Measurements from ENCODE around the gene LRRC10B. TPM values are rescaled to one million over a fixed set of nuclear protein-coding genes. Genes with fewer than 3 reads are reported as not detected.
A peak's percentile ranks its signal among the peaks of the same experiment; 100 is the strongest.

Gene LRRC10B
- total and polyA plus RNA-seq, 2 of the 8 experiments (the other 6 are each of a cell fraction or from before 2014, with no cell fraction given): 0.47 to 0.71 TPM

DNA sequence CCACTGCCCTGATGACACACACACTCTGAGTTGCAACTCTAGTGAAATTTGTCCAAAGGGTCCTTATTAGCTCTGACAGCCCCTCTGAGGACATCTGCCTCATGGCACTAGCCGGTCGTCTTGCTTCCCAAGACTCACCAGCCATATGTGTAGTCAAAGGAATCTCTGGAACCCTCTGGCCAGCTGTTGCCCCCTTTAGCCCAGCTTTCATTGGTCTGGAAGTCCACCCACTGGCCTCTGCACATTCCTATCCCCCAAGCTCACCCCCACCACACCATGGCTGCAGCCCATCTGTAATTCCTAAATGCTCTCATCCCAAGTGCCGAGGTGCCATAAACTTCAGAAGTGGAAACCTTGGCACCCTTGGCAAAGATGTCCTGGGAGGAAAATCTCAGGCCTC, 48.1 kb downstream of the LRRC10B start:
- ChIA-PET CTCF (ENCODE audit: partially characterized antibody) (interaction anchor here (0.8 to 23.7 kb wide), 14 partner anchors 7 to 94 kb away, joined by 3 to 330 read pairs (median 6); no protein-coding TSS in a partner anchor), POLR2A (ENCODE audit: partially characterized antibody) (interaction anchor here (0.9 kb wide), 1 partner anchor 10 kb away, joined by 3 read pairs; no protein-coding TSS in a partner anchor)
- Histone ChIP-seq H3K4me3 (ENCODE audit: extremely low read depth in 1 of 4, insufficient read depth in 2 of 4, low read depth in 3 of 4, low read length in 4 of 4) (no peak overlapping the region), H2BK5ac (ENCODE audit: low read depth, low read length) (no peak overlapping the region), H3K18ac (ENCODE audit: extremely low read depth, low read length) (no peak overlapping the region), H3K27me3 (replicated peaks in 1 of 4; ENCODE audit: control insufficient read depth in 3 of 4, extremely low read depth in 1 of 4, insufficient read depth in 3 of 4, low read length in 3 of 4) (peaks cover 0 to 21% (median 20%) of the 10 kb centered on the region in 4 experiments; a peak in 6 of 7 replicates), H3K4ac (replicated peaks; ENCODE audit: insufficient read length, low read depth, low read length) (no peak overlapping the region), H2BK120ac (replicated peaks; ENCODE audit: low read depth, low read length) (no peak overlapping the region), H3K36me3 (ENCODE audit: control insufficient read depth in 2 of 4, insufficient read depth in 4 of 4, low read length in 3 of 4) (no peaks in the 10 kb centered on the region), H3K79me2 (ENCODE audit: control insufficient read depth in 1 of 2, insufficient read depth in 2 of 2, low read length in 2 of 2) (no peaks in the 10 kb centered on the region), H2BK20ac (ENCODE audit: low read length) (no peak overlapping the region), H2AFZ (ENCODE audit: low read length) (no peak overlapping the region), H3K4me1 (replicated peaks in 1 of 4; ENCODE audit: control insufficient read depth in 3 of 4, insufficient read depth in 4 of 4, low read length in 3 of 4) (peaks cover 0 to 27% (median 14%) of the 10 kb centered on the region in 4 experiments; a peak in 4 of 7 replicates), H3K23ac (ENCODE audit: insufficient read length) (no peak overlapping the region), H3K9me3 (ENCODE audit: insufficient read depth in 2 of 2, low read depth in 1 of 2, low read length in 1 of 2) (no peaks in the 10 kb centered on the region), H3K23me2 (ENCODE audit: low read depth, low read length) (peaks cover 9% of the 10 kb centered on the region), H4K8ac (ENCODE audit: extremely low read depth, insufficient read depth, low read length) (no peak overlapping the region), H4K20me1 (replicated peaks in 1 of 2; ENCODE audit: control insufficient read depth in 1 of 2, insufficient read depth in 2 of 2, low read length in 2 of 2) (peaks cover 4 to 18% of the 10 kb centered on the region in 2 experiments), H2AK5ac (ENCODE audit: low read depth, low read length) (no peak overlapping the region), H3K56ac (replicated peaks; ENCODE audit: insufficient read length, low read depth, low read length) (no peak overlapping the region), H4K91ac (replicated peaks; ENCODE audit: insufficient read length, low read length) (no peak overlapping the region), H2BK12ac (ENCODE audit: low read depth, low read length) (no peak overlapping the region), H3K4me2 (ENCODE audit: insufficient read depth in 1 of 2, low read depth in 2 of 2, low read length in 2 of 2) (no peak overlapping the region; a peak in 1 of 4 replicates), H3K79me1 (ENCODE audit: low read depth, low read length) (no peaks in the 10 kb centered on the region), H4K5ac (ENCODE audit: insufficient read length, low read depth, low read length) (no peak overlapping the region), H3K27ac (ENCODE audit: low read depth, low read length) (no peak overlapping the region), H2BK15ac (ENCODE audit: low read length) (peak overlapping the region; percentile 81; the same call in 1 of the 2 replicates), H3K14ac (ENCODE audit: insufficient read length) (no peak overlapping the region), H3K9ac (replicated peaks in 1 of 4; ENCODE audit: extremely low read depth in 1 of 4, low read depth in 3 of 4, low read length in 3 of 4) (no peak overlapping the region)
- no peak for FAIRE-seq
- WGBS, 2 experiments (ENCODE audit: extremely low coverage in 1 of 2, insufficient coverage in 1 of 2, insufficient read length in 1 of 2, insufficient replicate concordance in 2 of 2, low coverage in 1 of 2, low lambda C conversion rate in 2 of 2, missing lambda C conversion rate in 1 of 2): 87% methylated on average over 3 of the region's 3 CpGs; no CpG with 5 or more reads in 1 of the 2 experiments
- TF ChIP-seq, protein P1, sequence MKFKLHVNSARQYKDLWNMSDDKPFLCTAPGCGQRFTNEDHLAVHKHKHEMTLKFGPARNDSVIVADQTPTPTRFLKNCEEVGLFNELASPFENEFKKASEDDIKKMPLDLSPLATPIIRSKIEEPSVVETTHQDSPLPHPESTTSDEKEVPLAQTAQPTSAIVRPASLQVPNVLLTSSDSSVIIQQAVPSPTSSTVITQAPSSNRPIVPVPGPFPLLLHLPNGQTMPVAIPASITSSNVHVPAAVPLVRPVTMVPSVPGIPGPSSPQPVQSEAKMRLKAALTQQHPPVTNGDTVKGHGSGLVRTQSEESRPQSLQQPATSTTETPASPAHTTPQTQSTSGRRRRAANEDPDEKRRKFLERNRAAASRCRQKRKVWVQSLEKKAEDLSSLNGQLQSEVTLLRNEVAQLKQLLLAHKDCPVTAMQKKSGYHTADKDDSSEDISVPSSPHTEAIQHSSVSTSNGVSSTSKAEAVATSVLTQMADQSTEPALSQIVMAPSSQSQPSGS (IDR thresholded peaks at IDR 0.05; ENCODE audit: low read length): no peak
- TF ChIP-seq SP2 (IDR thresholded peaks at IDR 0.05; ENCODE audit: low read length): no peak
- no peak for TF ChIP-seq ATF3 (IDR thresholded peaks at IDR 0.05; ENCODE audit: insufficient read depth, low read depth, low read length)
- no peak for DNase-seq (ENCODE audit: low read depth in 1 of 2, low spot score in 2 of 2)
